H1 (cell line): Measurements from ENCODE around the gene JAG2. TPM values are rescaled to one million over a fixed set of nuclear protein-coding genes. Genes with fewer than 3 reads are reported as not detected.

ENCODE experiments used
- CTCF ChIA-PET: fragments of 300-600 bp; sonication (Branson Sonifier 250); formaldehyde crosslinking; loops from one replicate; lab custom pipeline; 2021; ENCODE audit not compliant: partially characterized antibody; lab: Charles Lee
- POLR2A ChIA-PET: fragments of 300-600 bp; sonication (Branson Sonifier 250); formaldehyde crosslinking; loops from one replicate; lab custom pipeline; 2021; ENCODE audit warnings: inconsistent platforms; ENCODE audit not compliant: partially characterized antibody; lab: Charles Lee
- DNase-seq, 2 experiments: peaks; one replicate each; pipeline versions ENCODE4 v3.0.0 to v3.0.0-alpha.2; 2010 to 2022; ENCODE audit warnings: low spot score in 2 of 2, low read depth in 1 of 2, mixed read lengths in 1 of 2
- FAIRE-seq: peaks from 2 replicates; lab custom pipeline; 2011; peaks lifted over from hg19 to GRCh38; lab: Jason Lieb, UNC
- H2AFZ ChIP-seq: 2 replicates; pipeline ENCODE4 v1.8.1; 2012; ENCODE audit warnings: low read length, inconsistent platforms
- H2AK5ac ChIP-seq: 2 replicates; pipeline ENCODE4 v1.6.1; 2013; ENCODE audit warnings: low read depth, low read length
- H2BK120ac ChIP-seq: replicated peaks from 2 replicates; pipeline ENCODE3; 2013; ENCODE audit warnings: low read depth, low read length, inconsistent platforms
- H2BK12ac ChIP-seq: 2 replicates; pipeline ENCODE4 v1.6.1; 2013; ENCODE audit warnings: low read depth, low read length
- H2BK15ac ChIP-seq: 2 replicates; pipeline ENCODE4 v1.6.1; 2013; ENCODE audit warnings: low read length
- H2BK20ac ChIP-seq: 2 replicates; pipeline ENCODE4 v1.6.1; 2013; ENCODE audit warnings: low read length
- H2BK5ac ChIP-seq: 2 replicates; pipeline ENCODE4 v1.6.1; 2013; ENCODE audit warnings: low read depth, low read length
- H3K14ac ChIP-seq: 2 replicates; pipeline ENCODE4 v1.6.1; 2013; ENCODE audit warnings: inconsistent platforms; ENCODE audit not compliant: insufficient read length
- H3K18ac ChIP-seq: 2 replicates; pipeline ENCODE4 v1.6.1; 2013; ENCODE audit warnings: low read length; ENCODE audit errors: extremely low read depth
- H3K23ac ChIP-seq: 2 replicates; pipeline ENCODE4 v1.6.1; 2013; ENCODE audit warnings: inconsistent platforms; ENCODE audit not compliant: insufficient read length
- H3K23me2 ChIP-seq: 2 replicates; pipeline ENCODE4 v1.6.1; 2013; ENCODE audit warnings: low read depth, low read length
- H3K27ac ChIP-seq: 2 replicates; pipeline ENCODE4 v1.6.1; 2011; ENCODE audit warnings: low read depth, low read length, inconsistent platforms
- H3K27me3 ChIP-seq, 4 experiments: replicated peaks in 1 of 4; 1 replicate in 1 of 4; 2 replicates in 3 of 4; pipeline versions ENCODE4 v1.6.1 to v1.8.1; 2011 to 2013; ENCODE audit warnings: low read length in 3 of 4, mild to moderate bottlenecking in 3 of 4, inconsistent platforms in 2 of 4, mixed read lengths in 2 of 4, moderate library complexity in 1 of 4; ENCODE audit not compliant: control insufficient read depth in 3 of 4, insufficient read depth in 3 of 4; ENCODE audit errors: extremely low read depth in 1 of 4
- H3K36me3 ChIP-seq, 4 experiments: 2 replicates each; pipeline versions ENCODE4 v1.6.1 to v1.8.1; 2011 to 2013; ENCODE audit warnings: mild to moderate bottlenecking in 4 of 4, low read length in 3 of 4, moderate library complexity in 2 of 4, control low read depth in 1 of 4, inconsistent platforms in 1 of 4; ENCODE audit not compliant: insufficient read depth in 4 of 4, control insufficient read depth in 2 of 4
- H3K4ac ChIP-seq: replicated peaks from 2 replicates; pipeline ENCODE3; 2013; ENCODE audit warnings: low read length, low read depth, mixed read lengths, inconsistent platforms; ENCODE audit not compliant: insufficient read length
- H3K4me1 ChIP-seq, 4 experiments: replicated peaks in 1 of 4; 1 replicate in 1 of 4; 2 replicates in 3 of 4; pipeline versions ENCODE4 v1.6.1 to v1.8.1; 2011 to 2013; ENCODE audit warnings: low read length in 3 of 4, inconsistent platforms in 2 of 4, mixed read lengths in 1 of 4; ENCODE audit not compliant: insufficient read depth in 4 of 4, control insufficient read depth in 3 of 4
- H3K4me2 ChIP-seq, 2 experiments: 2 replicates each; pipeline versions ENCODE4 v1.6.1 to v1.8.1; 2011 to 2013; ENCODE audit warnings: low read depth in 2 of 2, low read length in 2 of 2, control low read depth in 1 of 2, inconsistent platforms in 1 of 2, mild to moderate bottlenecking in 1 of 2; ENCODE audit not compliant: insufficient read depth in 1 of 2
- H3K4me3 ChIP-seq, 4 experiments: fragments of 200-600, 300-600 bp in 1 of 4; sonication (generic), shearing (Covaris generic), sonication (Bioruptor Twin) in 1 of 4; 2 replicates each; pipeline versions ENCODE4 v1.5.1 to v1.8.1; 2011 to 2016; ENCODE audit warnings: low read length in 4 of 4, low read depth in 3 of 4, control low read depth in 2 of 4, inconsistent platforms in 2 of 4, mild to moderate bottlenecking in 2 of 4, mixed read lengths in 1 of 4, moderate library complexity in 1 of 4; ENCODE audit not compliant: insufficient read depth in 2 of 4; ENCODE audit errors: extremely low read depth in 1 of 4
- H3K56ac ChIP-seq: replicated peaks from 2 replicates; pipeline ENCODE3; 2013; ENCODE audit warnings: low read depth, mild to moderate bottlenecking, mixed read lengths, low read length, inconsistent platforms; ENCODE audit not compliant: insufficient read length
- H3K79me1 ChIP-seq: 2 replicates; pipeline ENCODE4 v1.6.1; 2013; ENCODE audit warnings: low read depth, low read length, control low read depth
- H3K79me2 ChIP-seq, 2 experiments: 2 replicates each; pipeline versions ENCODE4 v1.6.1 to v1.8.1; 2012 to 2013; ENCODE audit warnings: low read length in 2 of 2, mild to moderate bottlenecking in 2 of 2, inconsistent platforms in 1 of 2; ENCODE audit not compliant: insufficient read depth in 2 of 2, control insufficient read depth in 1 of 2
- H3K9ac ChIP-seq, 4 experiments: replicated peaks in 1 of 4; 1 replicate in 1 of 4; 2 replicates in 3 of 4; pipeline versions ENCODE4 v1.6.1 to v1.8.1; 2011 to 2013; ENCODE audit warnings: low read depth in 3 of 4, low read length in 3 of 4, control low read depth in 2 of 4, mild to moderate bottlenecking in 2 of 4, moderate library complexity in 2 of 4, inconsistent platforms in 1 of 4; ENCODE audit errors: extremely low read depth in 1 of 4
- H3K9me3 ChIP-seq, 2 experiments: 2 replicates each; pipeline versions ENCODE4 v1.6.1 to v1.8.1; 2012 to 2013; ENCODE audit warnings: mild to moderate bottlenecking in 2 of 2, moderate library complexity in 2 of 2, control low read depth in 1 of 2, inconsistent platforms in 1 of 2, low read depth in 1 of 2, low read length in 1 of 2, mixed read lengths in 1 of 2; ENCODE audit not compliant: insufficient read depth in 2 of 2
- H4K20me1 ChIP-seq, 2 experiments: replicated peaks in 1 of 2; 2 replicates each; pipeline versions ENCODE3 to v1.8.1; 2011 to 2013; ENCODE audit warnings: inconsistent platforms in 2 of 2, low read length in 2 of 2, mild to moderate bottlenecking in 1 of 2; ENCODE audit not compliant: insufficient read depth in 2 of 2, control insufficient read depth in 1 of 2
- H4K5ac ChIP-seq: 2 replicates; pipeline ENCODE4 v1.6.1; 2013; ENCODE audit warnings: low read length, low read depth, mixed read lengths, inconsistent platforms; ENCODE audit not compliant: insufficient read length
- H4K8ac ChIP-seq: 2 replicates; pipeline ENCODE4 v1.8.0; 2013; ENCODE audit warnings: mild to moderate bottlenecking, moderate library complexity, low read length, inconsistent platforms; ENCODE audit not compliant: insufficient read depth; ENCODE audit errors: extremely low read depth
- H4K91ac ChIP-seq: replicated peaks from 2 replicates; pipeline ENCODE3; 2013; ENCODE audit warnings: low read length, mixed read lengths, inconsistent platforms; ENCODE audit not compliant: insufficient read length
- CREB1 ChIP-seq: IDR thresholded peaks from 2 replicates; pipeline ENCODE4 v1.6.1; 2012; ENCODE audit warnings: inconsistent platforms
- CTBP2 ChIP-seq: IDR thresholded peaks from 2 replicates; pipeline ENCODE4 v1.7.0; 2011; ENCODE audit warnings: borderline replicate concordance, mild to moderate bottlenecking, moderate library complexity, mixed read lengths, low read length; ENCODE audit not compliant: insufficient read depth, insufficient read length
- E2F6 ChIP-seq: IDR thresholded peaks from 2 replicates; pipeline ENCODE4 v1.6.1; 2012; ENCODE audit warnings: inconsistent platforms
- EP300 ChIP-seq, 2 experiments: IDR thresholded peaks; 1 replicate in 1 of 2; 2 replicates in 1 of 2; pipeline ENCODE4 v1.6.1; 2011 to 2012; ENCODE audit warnings: low read depth in 2 of 2, low read length in 2 of 2, mild to moderate bottlenecking in 2 of 2, borderline replicate concordance in 1 of 2, inconsistent platforms in 1 of 2, moderate library complexity in 1 of 2
- GTF2F1 ChIP-seq: IDR thresholded peaks from 2 replicates; pipeline ENCODE4 v1.6.1; 2012; ENCODE audit warnings: low read depth, low read length, improper control_type of control experiment, borderline replicate concordance
- KDM1A ChIP-seq: fragments of 200-600, 300-600 bp; sonication (generic); IDR thresholded peaks from 2 replicates; pipeline ENCODE4 v1.7.1; 2016; ENCODE audit warnings: mild to moderate bottlenecking, low read length, borderline replicate concordance
- NANOG ChIP-seq: IDR thresholded peaks from 2 replicates; pipeline ENCODE4 v1.6.1; 2011; ENCODE audit warnings: low read length, low read depth, mild to moderate bottlenecking, inconsistent platforms; ENCODE audit not compliant: insufficient read depth, poor library complexity, severe bottlenecking
- PHF8 ChIP-seq: fragments of 200-600 bp; sonication (generic); conservative IDR thresholded peaks from 2 replicates; pipeline ENCODE4 v1.7.1; 2012; ENCODE audit warnings: low read depth, mild to moderate bottlenecking, inconsistent platforms, low read length, moderate library complexity
- POLR2A ChIP-seq, 2 experiments: IDR thresholded peaks; 1 replicate in 1 of 2; 2 replicates in 1 of 2; pipeline ENCODE4 v1.6.1; 2011; ENCODE audit warnings: low read depth in 2 of 2, low read length in 2 of 2, mild to moderate bottlenecking in 2 of 2; ENCODE audit errors: control extremely low read depth in 1 of 2
- SP1 ChIP-seq: IDR thresholded peaks from 2 replicates; pipeline ENCODE4 v1.6.1; 2011; ENCODE audit warnings: low read depth, low read length
- SUZ12 ChIP-seq: fragments of 200-600 bp; sonication (generic); IDR thresholded peaks from 2 replicates; pipeline ENCODE4 v1.6.1; 2012; ENCODE audit warnings: mild to moderate bottlenecking, inconsistent platforms, low read length, moderate library complexity, mixed read lengths
- YY1 ChIP-seq: IDR thresholded peaks from 2 replicates; pipeline ENCODE4 v1.6.1; 2011; ENCODE audit warnings: low read depth, mild to moderate bottlenecking, low read length
- WGBS, 2 experiments: shearing (Covaris generic) in 1 of 2; methylation state at CpG; one replicate each; pipeline versions ENCODE4 v1.1.6 to v1.1.7; 2013 to 2015; ENCODE audit warnings: low lambda C conversion rate in 2 of 2, mixed read lengths in 2 of 2, inconsistent platforms in 1 of 2, low coverage in 1 of 2, missing lambda C conversion rate in 1 of 2; ENCODE audit not compliant: insufficient replicate concordance in 2 of 2, insufficient coverage in 1 of 2, insufficient read length in 1 of 2; ENCODE audit errors: extremely low coverage in 1 of 2, missing lambda C conversion rate in 1 of 2; 5-methylcytosine and 5-hydroxymethylcytosine counted together
- polyA plus RNA-seq, 7 experiments: library from polyadenylated mRNA; depleted of rRNA in 3 of 7; stranded (reverse) in 5 of 7; unstranded in 2 of 7; fragments of >200 nt in 5 of 7; fragments of 200-250 nt in 2 of 7; gene quantifications; 1 replicate in 5 of 7; 2 replicates in 1 of 7; 4 replicates in 1 of 7; pipeline versions ENCODE4 v1.2.1 to v1.2.3, GENCODE V29; 2011 to 2013; ENCODE audit warnings: missing spikeins in 2 of 7, mixed read lengths in 2 of 7
- total RNA-seq: library from RNA; stranded (reverse); fragmentation: NEBNext Ultra II Directional; extraction: Animal tissue kit (Norgen Biotek cat#: 25700); gene quantifications from 2 replicates; pipeline ENCODE4 v1.2.1, GENCODE V29; 2021
- TF ChIP-seq, protein P1 (sequence below): IDR thresholded peaks from 2 replicates; pipeline ENCODE4 v1.6.1; 2011; ENCODE audit warnings: low read depth, mild to moderate bottlenecking, low read length; ENCODE audit not compliant: insufficient read depth

Gene JAG2
- total and polyA plus RNA-seq, 2 of the 8 experiments (the other 6 are each of a cell fraction or from before 2014, with no cell fraction given): 2.8 to 6.2 TPM

DNA sequence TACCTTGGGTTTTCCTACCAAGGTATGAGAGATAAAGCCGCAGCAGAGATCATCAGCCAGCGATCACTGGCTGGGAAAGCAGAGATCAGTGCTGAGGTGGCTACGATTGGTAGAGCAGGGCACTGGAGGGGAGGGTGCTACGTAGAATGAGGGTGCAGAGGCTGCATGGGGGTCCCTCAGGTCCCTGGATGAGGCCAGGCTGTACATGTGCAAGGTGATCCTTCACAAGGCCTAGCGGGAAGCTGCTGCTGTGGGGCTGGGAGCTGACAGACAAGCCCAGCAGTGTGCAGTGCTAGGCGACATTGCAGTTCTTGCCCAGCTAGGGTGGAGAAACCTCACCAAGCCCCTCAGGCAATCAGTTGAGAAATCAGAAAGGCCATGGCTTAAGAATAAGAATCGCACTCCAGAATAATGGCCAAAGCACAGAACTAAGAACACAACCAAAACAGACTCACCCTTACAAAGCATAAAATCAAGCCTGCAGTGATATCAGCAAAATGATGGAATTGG, 66.2 kb downstream of the JAG2 start:
- WGBS, 2 experiments: 88% methylated on average over 7 of the region's 7 CpGs; no CpG with 5 or more reads in 1 of the 2 experiments
- no peak overlapping the region for H4K91ac ChIP-seq
- POLR2A ChIA-PET: no interaction called here
- H2BK120ac ChIP-seq: no peak overlapping the region
- H3K79me1 ChIP-seq: no peaks in the 10 kb centered on the region
- H3K14ac ChIP-seq: no peak overlapping the region
- no peak overlapping the region for H2BK5ac ChIP-seq
- H3K4ac ChIP-seq: no peak overlapping the region
- no peak overlapping the region for H3K18ac ChIP-seq
- H3K23ac ChIP-seq: no peak overlapping the region
- no peak overlapping the region for H4K8ac ChIP-seq
- H3K79me2 ChIP-seq: no peaks in the 10 kb centered on the region
- H2BK12ac ChIP-seq: no peak overlapping the region
- H3K4me1 ChIP-seq: no peaks in the 10 kb centered on the region
- no peak overlapping the region for H4K5ac ChIP-seq
- no peak overlapping the region for H3K4me2 ChIP-seq
- no peak overlapping the region for H3K4me3 ChIP-seq
- H3K36me3 ChIP-seq: no peaks in the 10 kb centered on the region
- no peak for FAIRE-seq
- CTCF ChIA-PET: interaction anchor here (0.7 to 1.8 kb wide), 2 partner anchors 12 to 21 kb away, joined by 3 to 8 read pairs; no protein-coding TSS in a partner anchor
- no peak overlapping the region for H2BK20ac ChIP-seq
- no peaks in the 10 kb centered on the region; a peak in 1 of 7 replicates for H3K27me3 ChIP-seq
- H3K9me3 ChIP-seq: peaks cover 11 to 22% of the 10 kb centered on the region in 2 experiments
- no peaks in the 10 kb centered on the region for H4K20me1 ChIP-seq
- no peak overlapping the region for H2BK15ac ChIP-seq
- DNase-seq: no peak
- no peaks in the 10 kb centered on the region for H3K23me2 ChIP-seq
- no peak overlapping the region for H2AK5ac ChIP-seq
- no peak overlapping the region for H2AFZ ChIP-seq
- no peak overlapping the region for H3K9ac ChIP-seq
- H3K27ac ChIP-seq: no peak overlapping the region
- H3K56ac ChIP-seq: no peak overlapping the region
- no peak for TF ChIP-seq EP300 (IDR thresholded peaks at IDR 0.05; ENCODE audit: borderline replicate concordance in 1 of 2, low read depth in 2 of 2, low read length in 2 of 2)
- no peak for TF ChIP-seq CREB1
- no peak for TF ChIP-seq YY1
- TF ChIP-seq PHF8: no peak
- TF ChIP-seq GTF2F1: no peak
- TF ChIP-seq SUZ12: no peak
- TF ChIP-seq SP1: no peak
- TF ChIP-seq POLR2A (IDR thresholded peaks at IDR 0.05; ENCODE audit: control extremely low read depth in 1 of 2, low read depth in 2 of 2, low read length in 2 of 2): no peak
- TF ChIP-seq NANOG: no peak
- no peak for TF ChIP-seq E2F6
- no peak for TF ChIP-seq CTBP2
- TF ChIP-seq, protein P1, sequence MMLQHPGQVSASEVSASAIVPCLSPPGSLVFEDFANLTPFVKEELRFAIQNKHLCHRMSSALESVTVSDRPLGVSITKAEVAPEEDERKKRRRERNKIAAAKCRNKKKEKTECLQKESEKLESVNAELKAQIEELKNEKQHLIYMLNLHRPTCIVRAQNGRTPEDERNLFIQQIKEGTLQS: no peak
- TF ChIP-seq KDM1A: no peak
